GM12878 (cell line): ENCODE results near the gene DDX5. TPM values are rescaled to one million over a fixed set of nuclear protein-coding genes. Genes with fewer than 3 reads are reported as not detected.

Source experiments
- CEBPZ ChIP-seq: fragments of 150-350 bp; IDR thresholded peaks from 2 replicates; pipeline ENCODE4 v1.6.1; 2016; ENCODE audit warnings: low read depth, low read length
- IKZF2 ChIP-seq, 2 experiments: fragments of 450-650 bp; IDR thresholded peaks; 2 replicates each; pipeline ENCODE4 v1.6.1; 2017; ENCODE audit warnings: mild to moderate bottlenecking in 2 of 2, moderate library complexity in 2 of 2
- KAT2A ChIP-seq: conservative IDR thresholded peaks from 2 replicates; pipeline ENCODE4 v1.6.1; 2011; ENCODE audit warnings: low read depth, low read length; ENCODE audit not compliant: control insufficient read depth
- MAX ChIP-seq: IDR thresholded peaks from 2 replicates; pipeline ENCODE4 v1.6.1; 2012; ENCODE audit warnings: low read depth, low read length, improper control_type of control experiment
- NR2C1 ChIP-seq: fragments of 450-650 bp; IDR thresholded peaks from 2 replicates; pipeline ENCODE4 v1.6.1; 2017; ENCODE audit warnings: antibody characterized with exemption, mild to moderate bottlenecking, moderate library complexity
- PML ChIP-seq: IDR thresholded peaks from 2 replicates; pipeline ENCODE4 v1.6.1; 2012; ENCODE audit warnings: low read length, inconsistent platforms
- RBBP5 ChIP-seq: fragments of 200-600 bp; sonication (generic); conservative IDR thresholded peaks from 2 replicates; pipeline ENCODE4 v1.6.1; 2016
- SUZ12 ChIP-seq: fragments of 200-600 bp; sonication (generic); IDR thresholded peaks from one replicate; pipeline ENCODE4 v1.6.1; 2018; ENCODE audit warnings: antibody characterized with exemption, mild to moderate bottlenecking; ENCODE audit not compliant: unreplicated experiment
- YBX1 ChIP-seq: fragments of 450-650 bp; IDR thresholded peaks from 2 replicates; pipeline ENCODE4 v1.6.1; 2016; ENCODE audit warnings: antibody characterized with exemption
- ZNF274 ChIP-seq: IDR thresholded peaks from one replicate; pipeline ENCODE4 v1.8.0; 2011; ENCODE audit not compliant: insufficient read length, insufficient read depth
- polyA plus RNA-seq, 11 experiments: library from polyadenylated mRNA; depleted of rRNA in 4 of 11; unstranded in 6 of 11; stranded (reverse) in 5 of 11; fragments of >200 nt; fragmentation: Nextera tagmentation in 4 of 11; fragmentation: Illumina TruSeq in 1 of 11; extraction: Ambion mirVana in 4 of 11; extraction: Trizol in 1 of 11; gene quantifications; 1 replicate in 1 of 11; 2 replicates in 10 of 11; pipeline versions ENCODE4 v1.2.1 to v1.2.3, GENCODE V29; 2011 to 2016; ENCODE audit warnings: inconsistent platforms in 2 of 11, missing spikeins in 2 of 11, low read depth in 1 of 11
- total RNA-seq, 4 experiments: library from RNA; depleted of rRNA in 3 of 4; stranded (reverse); fragments of >200 nt in 3 of 4; fragmentation: Illumina TruSeq in 1 of 4; extraction: Trizol in 1 of 4; gene quantifications; 2 replicates each; pipeline versions ENCODE4 v1.2.1 to v1.2.3, GENCODE V29; 2013 to 2021
- TF ChIP-seq, protein P1 (sequence below): fragments of 450-650 bp; IDR thresholded peaks from 2 replicates; pipeline ENCODE4 v1.6.1; 2018; ENCODE audit warnings: borderline replicate concordance, mild to moderate bottlenecking; ENCODE audit not compliant: partially characterized antibody
- TF ChIP-seq, protein P2 (sequence below): fragments of 450-650 bp; IDR thresholded peaks from 2 replicates; pipeline ENCODE4 v1.6.1; 2017; ENCODE audit warnings: mild to moderate bottlenecking, moderate library complexity
- TF ChIP-seq, protein P3 (sequence below): IDR thresholded peaks from 2 replicates; pipeline ENCODE4 v1.6.1; 2011; ENCODE audit warnings: low read depth, low read length, improper control_type of control experiment, borderline replicate concordance

DDX5 gene
- total and polyA plus RNA-seq, 10 of the 15 experiments (the other 5 are each of a cell fraction or from before 2014, with no cell fraction given), result 257 to 1,423 (median 719) TPM

DNA sequence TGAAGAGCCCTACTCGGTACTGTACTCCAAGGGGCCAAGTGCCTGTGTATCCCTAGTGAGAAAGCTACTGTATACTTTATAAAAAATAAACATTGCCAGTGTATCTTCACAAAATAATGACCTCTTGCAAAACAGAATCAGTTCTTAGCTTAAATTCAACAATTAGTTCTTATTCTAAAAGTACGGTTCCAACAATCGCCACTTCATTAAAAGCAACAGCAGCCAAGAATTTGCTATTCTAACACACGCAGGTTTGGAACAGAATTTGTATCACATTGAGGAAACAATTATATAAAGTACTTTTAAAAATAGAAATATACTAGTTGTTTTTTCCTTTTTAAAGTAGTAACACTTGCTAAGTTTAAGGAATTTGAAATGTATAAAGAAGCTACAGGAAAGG, 49.2 kb upstream of the DDX5 start (continued):
- TF ChIP-seq CEBPZ, result no peak
- TF ChIP-seq ZNF274, result no peak
- TF ChIP-seq SUZ12, result no peak
- no peak for TF ChIP-seq MAX
- TF ChIP-seq, protein P1, sequence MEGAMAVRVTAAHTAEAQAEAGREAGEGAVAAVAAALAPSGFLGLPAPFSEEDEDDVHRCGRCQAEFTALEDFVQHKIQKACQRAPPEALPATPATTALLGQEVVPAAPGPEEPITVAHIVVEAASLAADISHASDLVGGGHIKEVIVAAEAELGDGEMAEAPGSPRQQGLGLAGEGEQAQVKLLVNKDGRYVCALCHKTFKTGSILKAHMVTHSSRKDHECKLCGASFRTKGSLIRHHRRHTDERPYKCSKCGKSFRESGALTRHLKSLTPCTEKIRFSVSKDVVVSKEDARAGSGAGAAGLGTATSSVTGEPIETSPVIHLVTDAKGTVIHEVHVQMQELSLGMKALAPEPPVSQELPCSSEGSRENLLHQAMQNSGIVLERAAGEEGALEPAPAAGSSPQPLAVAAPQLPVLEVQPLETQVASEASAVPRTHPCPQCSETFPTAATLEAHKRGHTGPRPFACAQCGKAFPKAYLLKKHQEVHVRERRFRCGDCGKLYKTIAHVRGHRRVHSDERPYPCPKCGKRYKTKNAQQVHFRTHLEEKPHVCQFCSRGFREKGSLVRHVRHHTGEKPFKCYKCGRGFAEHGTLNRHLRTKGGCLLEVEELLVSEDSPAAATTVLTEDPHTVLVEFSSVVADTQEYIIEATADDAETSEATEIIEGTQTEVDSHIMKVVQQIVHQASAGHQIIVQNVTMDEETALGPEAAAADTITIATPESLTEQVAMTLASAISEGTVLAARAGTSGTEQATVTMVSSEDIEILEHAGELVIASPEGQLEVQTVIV, result no peak
- no peak for TF ChIP-seq IKZF2 (IDR thresholded peaks at IDR 0.05)
- no peak for TF ChIP-seq YBX1
- no peak for TF ChIP-seq NR2C1
- TF ChIP-seq, protein P2, sequence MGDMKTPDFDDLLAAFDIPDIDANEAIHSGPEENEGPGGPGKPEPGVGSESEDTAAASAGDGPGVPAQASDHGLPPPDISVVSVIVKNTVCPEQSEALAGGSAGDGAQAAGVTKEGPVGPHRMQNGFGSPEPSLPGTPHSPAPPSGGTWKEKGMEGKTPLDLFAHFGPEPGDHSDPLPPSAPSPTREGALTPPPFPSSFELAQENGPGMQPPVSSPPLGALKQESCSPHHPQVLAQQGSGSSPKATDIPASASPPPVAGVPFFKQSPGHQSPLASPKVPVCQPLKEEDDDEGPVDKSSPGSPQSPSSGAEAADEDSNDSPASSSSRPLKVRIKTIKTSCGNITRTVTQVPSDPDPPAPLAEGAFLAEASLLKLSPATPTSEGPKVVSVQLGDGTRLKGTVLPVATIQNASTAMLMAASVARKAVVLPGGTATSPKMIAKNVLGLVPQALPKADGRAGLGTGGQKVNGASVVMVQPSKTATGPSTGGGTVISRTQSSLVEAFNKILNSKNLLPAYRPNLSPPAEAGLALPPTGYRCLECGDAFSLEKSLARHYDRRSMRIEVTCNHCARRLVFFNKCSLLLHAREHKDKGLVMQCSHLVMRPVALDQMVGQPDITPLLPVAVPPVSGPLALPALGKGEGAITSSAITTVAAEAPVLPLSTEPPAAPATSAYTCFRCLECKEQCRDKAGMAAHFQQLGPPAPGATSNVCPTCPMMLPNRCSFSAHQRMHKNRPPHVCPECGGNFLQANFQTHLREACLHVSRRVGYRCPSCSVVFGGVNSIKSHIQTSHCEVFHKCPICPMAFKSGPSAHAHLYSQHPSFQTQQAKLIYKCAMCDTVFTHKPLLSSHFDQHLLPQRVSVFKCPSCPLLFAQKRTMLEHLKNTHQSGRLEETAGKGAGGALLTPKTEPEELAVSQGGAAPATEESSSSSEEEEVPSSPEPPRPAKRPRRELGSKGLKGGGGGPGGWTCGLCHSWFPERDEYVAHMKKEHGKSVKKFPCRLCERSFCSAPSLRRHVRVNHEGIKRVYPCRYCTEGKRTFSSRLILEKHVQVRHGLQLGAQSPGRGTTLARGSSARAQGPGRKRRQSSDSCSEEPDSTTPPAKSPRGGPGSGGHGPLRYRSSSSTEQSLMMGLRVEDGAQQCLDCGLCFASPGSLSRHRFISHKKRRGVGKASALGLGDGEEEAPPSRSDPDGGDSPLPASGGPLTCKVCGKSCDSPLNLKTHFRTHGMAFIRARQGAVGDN, result no peak
- TF ChIP-seq RBBP5, result no peak
- no peak for TF ChIP-seq PML
- no peak for TF ChIP-seq KAT2A
- TF ChIP-seq, protein P3, sequence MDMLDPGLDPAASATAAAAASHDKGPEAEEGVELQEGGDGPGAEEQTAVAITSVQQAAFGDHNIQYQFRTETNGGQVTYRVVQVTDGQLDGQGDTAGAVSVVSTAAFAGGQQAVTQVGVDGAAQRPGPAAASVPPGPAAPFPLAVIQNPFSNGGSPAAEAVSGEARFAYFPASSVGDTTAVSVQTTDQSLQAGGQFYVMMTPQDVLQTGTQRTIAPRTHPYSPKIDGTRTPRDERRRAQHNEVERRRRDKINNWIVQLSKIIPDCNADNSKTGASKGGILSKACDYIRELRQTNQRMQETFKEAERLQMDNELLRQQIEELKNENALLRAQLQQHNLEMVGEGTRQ, result no peak
